NCI-H446 treated with DMSO at 0.1 percent for 48 hours (cell line): ENCODE measurements around the gene ZDHHC11B.
"Not testable (repeated sequence)": the region's sequence is repeated elsewhere in the genome, so short reads cannot be mapped to it uniquely, and the experiment has no call there.

Experiments used
- DNase-seq: peaks from one replicate; lab custom pipeline; 2025; lab: John Stamatoyannopoulos, UW

ZDHHC11B gene, protein sequence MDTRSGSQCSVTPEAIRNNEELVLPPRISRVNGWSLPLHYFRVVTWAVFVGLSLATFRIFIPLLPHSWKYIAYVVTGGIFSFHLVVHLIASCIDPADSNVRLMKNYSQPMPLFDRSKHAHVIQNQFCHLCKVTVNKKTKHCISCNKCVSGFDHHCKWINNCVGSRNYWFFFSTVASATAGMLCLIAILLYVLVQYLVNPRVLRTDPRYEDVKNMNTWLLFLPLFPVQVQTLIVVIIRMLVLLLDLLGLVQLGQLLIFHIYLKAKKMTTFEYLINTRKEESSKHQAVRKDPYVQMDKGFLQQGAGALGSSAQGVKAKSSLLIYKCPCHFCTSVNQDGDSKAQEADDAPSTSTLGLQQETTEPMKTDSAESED

DNA sequence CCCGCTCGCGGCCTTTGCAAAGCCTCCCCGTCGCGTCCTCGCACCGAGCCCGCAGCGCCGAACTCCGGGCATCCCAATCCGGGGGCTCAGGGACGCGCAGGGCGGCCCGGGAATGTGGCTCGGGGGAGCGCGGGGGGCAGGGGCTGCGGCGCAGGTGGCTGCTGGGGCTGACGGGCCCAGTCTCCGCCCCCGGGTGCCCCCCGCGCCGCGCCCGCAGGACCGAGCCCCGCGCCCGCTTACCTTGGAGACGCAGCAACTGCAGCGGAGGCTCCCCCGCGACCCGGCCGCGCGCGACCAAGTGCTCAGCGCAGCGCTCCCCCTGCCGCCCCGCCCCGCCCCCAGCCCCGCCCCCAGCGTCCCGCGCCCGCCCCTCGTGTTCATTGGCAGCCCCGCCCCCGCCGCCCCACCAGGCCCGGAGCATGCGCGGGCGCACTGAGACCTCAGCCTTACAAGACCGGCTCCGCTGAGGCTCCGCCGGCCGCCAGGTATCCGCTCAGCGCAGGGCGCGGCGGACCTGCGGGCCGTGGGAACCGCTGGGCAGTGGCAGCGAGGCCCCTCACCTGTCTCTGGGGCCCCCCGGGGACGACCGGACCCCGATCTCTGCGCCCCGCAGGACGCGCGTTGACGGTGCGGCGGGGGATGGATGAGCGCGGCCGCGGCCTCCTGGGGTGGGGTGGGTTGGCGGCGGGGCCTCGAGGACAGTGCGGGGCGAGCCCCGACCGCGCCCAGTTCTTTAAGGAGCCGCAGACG, at the start of gene ZDHHC11B:
Gene ZDHHC11B, minus strand, starts transcription at position 302 of the 750 bp plus-strand sequence. CDS start 17,810 bp downstream, outside the sequence.
- peak; percentile 19 for DNase-seq

DNA sequence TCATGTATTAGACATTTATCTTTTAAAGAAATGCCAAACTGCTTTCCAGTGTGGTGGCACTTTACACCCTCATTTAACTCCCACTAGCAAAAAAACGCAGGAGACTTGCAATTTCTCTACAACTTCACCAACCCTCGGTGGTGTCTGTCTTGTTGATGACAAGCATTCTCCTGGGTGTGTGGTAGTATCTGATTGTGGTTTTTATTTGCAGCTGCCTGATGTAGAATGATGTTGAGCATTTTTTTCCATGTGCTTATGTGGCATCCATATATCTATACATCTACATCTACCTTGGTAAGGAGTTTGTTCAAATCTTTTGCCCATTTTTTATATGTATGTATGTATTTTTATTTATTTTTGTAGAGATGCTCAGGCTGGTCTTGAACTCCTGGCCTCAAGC, 49.5 kb upstream of the ZDHHC11B start:
- not testable (repeated sequence) for DNase-seq

DNA sequence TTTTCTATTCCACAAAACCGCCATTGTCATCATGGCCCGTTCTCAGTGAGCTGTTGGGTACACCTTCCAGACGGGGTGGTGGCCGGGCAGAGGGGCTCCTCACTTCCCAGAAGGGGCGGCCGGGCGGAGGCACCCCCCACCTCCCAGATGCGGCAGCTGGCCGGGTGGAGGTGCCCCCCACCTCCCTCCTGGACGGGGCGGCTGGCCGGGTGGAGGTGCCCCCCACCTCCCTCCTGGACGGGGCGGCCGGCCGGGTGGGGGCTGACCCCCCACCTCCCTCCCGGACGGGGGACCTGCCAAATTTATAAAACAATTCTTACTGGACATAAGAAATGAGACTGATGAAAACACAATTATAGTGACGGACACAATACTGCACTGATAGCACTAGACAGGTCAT, 43.7 kb upstream of the ZDHHC11B start:
- not testable (repeated sequence) for DNase-seq

DNA sequence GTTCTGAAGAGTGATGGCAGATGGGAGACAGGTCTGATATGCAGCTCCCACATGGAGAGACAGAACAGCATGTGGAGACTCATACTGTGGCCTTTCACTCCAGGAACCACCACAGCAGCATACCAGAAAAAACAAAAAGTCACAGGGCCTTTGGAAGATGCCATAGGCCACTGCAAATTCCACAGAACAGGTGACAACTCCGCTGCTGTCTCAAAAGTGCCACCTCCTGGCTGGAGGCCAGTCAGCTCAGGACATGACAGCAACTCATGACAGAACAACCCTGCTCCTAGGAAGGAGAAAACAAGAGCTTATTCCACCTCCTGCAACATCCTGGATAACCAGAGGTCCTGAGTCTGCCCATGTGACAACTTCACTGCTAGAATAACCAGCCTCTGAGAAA, 41.0 kb upstream of the ZDHHC11B start:
- DNase-seq: not testable (repeated sequence)

DNA sequence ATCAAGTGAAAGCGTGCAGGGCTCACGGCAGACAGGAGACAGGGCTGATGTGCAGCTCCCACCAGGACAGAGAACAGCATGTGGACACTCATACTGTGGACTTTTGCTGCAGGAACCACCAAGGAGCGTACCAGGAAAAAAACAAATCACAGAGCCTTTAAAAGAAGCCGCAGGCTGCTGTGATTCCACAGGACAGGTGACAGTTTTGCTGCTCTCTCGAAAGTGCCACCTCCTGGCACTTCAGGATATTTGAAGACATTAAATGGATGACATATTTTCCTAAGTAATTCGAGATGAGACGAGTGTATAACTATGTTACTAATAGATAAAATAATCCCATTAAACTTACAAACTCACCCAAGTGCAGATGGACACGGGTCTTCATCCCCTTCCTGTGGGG, 37.0 kb upstream of the ZDHHC11B start:
- DNase-seq: no peak

DNA sequence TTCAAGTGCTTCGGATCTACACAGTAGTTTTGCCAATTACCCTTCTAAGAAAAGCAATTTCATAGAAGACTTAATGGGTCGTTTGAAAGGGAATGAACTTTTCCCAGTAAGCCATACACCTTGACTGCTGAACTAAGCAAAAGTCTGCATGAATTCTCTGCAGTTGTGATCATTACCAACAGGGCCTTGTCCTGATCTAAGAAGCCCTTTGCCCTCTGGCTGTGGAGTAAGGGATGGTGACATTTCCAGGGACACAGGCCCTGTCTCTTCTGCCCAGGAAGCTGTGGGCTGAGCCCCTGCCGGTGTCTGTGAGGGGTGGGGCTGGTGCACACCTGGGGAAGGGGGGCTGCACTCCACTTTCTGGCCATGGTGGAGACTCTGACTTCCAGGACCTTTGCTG, 35.7 kb upstream of the ZDHHC11B start:
- no peak for DNase-seq

DNA sequence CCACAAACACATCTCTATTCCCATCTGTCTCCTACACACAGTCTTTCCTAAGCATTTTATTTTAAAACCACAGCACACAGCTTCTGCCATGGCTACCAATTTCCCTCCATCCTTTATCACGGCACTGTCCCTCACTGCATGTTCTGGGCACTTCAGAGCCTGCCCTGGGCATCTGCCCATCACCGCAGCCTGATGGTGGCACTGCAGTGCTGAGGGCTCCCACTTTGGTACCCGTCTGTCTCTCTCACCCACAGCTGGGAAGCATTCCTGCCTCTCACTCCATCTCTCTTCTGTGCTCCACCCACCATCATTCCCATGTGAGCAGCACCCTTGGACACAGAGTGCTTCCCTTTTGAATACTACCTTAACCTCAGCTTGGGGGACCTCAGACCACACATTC, 34.5 kb upstream of the ZDHHC11B start:
- DNase-seq: no peak

DNA sequence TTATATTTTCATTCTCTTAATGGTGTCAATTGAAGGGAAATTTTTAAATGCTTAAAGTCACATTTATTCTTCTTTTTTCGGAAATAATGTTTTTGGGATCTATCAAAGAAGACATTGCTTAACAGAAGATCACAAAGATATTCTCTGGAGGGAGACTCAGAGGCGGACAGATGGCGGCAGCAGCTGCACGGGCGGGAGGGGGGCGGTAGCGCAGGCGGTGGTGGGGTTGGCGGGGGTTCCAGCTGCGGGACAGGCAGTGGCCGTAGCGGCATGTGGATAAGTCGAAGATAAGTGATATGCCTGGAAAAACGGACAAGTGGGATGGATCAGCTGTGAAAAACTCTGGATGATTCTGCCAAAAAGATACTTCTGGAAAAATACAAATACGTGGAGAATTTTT, 31.6 kb upstream of the ZDHHC11B start:
- DNase-seq: no peak

DNA sequence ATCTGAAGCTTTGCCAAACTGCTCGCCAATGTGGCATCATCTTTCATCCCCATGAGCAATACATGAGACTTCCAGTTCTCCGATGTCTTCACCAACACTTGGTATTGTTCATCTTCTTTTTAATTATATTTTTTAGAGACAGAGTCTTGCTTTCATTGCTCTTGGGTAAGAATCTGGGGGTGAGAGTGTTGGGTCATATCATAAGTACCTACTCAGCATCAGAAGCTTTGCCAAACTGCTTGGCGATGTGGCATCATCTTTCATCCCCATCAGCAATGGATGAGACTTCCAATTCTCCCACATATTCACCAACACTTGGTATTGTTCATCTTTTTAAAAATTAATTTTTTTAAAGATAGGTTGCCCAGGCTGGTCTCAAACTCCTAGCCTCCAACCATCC, 30.9 kb upstream of the ZDHHC11B start:
- DNase-seq: no peak

DNA sequence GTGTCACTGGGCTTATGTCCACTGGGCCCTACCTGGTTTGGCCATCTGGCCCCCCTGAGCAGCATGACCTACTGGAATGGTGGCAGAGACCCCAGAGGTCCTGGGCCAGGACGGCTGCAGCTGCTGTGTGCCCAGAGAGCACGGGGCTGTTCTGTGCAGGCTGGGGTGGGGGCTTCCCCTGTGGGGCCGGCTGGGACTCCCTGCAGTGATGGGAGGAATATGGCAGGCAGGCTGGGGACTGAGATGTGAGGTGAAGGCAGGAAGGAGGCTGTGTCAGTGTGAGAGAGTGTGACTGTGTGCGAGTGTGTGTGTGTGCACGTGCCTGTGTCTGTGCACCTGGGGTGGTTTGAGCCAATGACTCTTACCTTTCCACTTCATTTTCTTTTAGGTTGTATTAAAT, 29.0 kb upstream of the ZDHHC11B start:
- DNase-seq: not testable (repeated sequence)

DNA sequence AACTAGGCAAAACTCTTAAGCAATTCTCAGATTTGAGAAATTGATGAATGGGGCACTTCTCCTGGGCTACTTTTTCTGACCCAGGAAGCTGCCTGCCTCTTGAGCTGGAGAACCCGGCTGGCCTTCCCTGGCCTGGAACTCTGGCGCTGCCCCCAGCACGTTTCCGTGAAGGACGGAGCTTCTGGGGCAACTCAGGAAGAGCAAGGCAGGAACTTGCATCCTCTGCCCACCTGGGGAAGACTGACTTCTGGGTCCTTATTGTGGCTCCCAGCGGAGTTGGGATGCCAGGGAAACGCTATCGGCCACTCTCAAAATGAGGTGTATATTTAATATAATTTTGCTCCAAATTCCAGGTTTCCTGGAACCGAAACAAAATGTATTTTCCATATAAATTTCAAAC, 26.9 kb upstream of the ZDHHC11B start:
- not testable (repeated sequence) for DNase-seq

DNA sequence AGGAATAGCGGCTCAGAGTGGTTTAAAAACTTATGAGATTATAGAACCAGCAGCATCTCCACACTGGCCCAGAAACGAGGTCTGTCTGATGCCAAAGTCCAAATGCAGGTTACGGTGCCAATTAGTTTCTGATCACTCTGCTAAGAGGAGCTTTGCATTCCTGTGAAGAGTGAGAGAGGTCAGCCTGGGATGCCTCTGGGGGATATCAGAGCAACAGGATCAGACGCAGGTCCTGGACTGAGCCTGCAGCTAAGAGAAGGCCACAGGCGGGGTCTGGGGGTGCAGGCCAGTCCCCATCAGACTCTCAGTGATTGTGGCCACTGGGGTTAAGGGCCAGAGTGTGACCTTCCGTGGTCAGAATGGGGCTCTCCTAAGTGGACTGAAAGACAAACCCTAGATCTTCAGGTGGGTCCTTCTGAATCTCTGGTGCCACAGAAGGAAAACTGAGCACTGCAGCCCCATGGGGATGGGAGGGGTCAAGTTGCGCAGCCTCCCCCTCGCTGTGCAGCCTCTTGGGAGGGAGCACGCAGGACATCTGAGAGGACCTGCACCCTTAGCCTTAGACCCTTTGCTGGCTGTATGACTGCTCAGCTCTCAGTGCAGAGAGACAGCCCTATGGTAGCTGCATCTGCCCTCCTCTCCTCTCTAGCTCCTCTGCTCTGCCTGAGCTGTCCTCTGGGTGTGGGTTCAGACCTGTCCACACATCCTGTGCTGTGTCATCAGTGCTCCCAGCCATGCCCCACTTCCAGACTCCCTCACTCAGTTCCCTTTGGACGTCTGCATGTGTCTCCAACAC, 23.4 kb upstream of the ZDHHC11B start:
- not testable (repeated sequence) for DNase-seq

DNA sequence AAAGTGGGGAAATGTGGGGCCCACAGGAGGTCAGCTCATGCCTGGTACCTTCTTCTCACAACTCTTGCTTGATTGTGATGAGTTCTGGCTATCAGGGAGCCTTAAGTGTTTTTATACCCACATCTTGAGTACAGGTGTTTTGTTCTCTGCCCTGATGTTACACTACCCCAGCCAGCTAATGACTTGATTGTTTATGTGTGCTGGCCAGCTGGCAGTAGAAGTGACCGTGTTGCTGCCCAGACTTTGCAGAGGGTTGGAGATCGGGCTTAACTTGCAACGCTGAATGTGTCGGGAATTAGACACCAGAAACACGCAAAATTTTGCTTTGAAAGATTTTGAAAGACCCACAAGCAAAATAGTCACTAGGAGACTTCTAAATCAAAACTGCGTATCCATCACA, 16.9 kb upstream of the ZDHHC11B start:
- no peak for DNase-seq

DNA sequence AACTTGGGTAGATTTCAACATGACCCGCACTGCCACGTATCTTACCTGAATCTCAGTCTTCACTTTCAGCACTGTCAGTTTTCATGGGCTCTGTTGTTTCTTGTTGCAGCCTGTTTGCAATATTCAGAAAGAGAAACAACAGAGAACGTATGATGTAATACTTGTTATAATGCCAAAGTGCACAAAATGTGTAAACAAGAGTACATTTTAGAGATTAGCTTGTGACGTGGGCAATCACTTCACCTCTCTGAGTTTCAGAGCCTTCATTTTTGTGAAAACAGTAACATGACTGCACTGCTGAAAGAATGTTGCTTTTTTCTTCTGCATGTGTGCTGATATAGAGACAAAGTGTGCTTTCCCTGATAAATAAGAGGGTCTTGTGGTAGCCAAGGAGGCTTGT, 16.5 kb upstream of the ZDHHC11B start:
- not testable (repeated sequence) for DNase-seq

DNA sequence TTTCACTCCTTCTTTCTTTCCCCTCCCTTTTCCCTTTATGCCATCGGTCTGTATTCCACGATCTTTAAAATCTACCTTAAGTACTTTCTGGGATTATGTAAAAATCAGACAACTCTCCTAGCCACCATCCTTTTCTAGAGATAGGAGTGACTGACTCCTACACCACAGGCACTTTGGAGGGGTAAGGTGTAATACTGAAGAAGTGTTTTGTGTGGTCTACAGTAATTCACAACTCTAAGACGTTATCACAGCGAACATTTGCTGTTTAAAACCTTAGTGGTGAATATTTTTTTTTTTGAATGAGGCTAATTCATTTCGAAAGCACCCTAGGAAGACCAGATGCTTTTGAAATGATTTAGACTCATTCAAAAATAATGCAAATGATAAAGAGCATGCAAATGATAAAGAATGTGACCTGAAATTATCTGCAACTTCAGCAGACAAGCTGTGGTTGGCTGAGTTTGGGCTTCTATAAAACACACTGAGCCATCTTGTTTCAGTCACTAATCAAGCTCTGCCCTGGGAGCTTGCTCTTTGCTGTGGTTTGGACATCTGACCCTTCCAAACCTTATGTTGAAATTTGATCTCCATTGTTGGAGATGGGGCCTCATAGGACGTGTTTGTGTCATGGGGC, 14.1 kb upstream of the ZDHHC11B start:
- not testable (repeated sequence) for DNase-seq

DNA sequence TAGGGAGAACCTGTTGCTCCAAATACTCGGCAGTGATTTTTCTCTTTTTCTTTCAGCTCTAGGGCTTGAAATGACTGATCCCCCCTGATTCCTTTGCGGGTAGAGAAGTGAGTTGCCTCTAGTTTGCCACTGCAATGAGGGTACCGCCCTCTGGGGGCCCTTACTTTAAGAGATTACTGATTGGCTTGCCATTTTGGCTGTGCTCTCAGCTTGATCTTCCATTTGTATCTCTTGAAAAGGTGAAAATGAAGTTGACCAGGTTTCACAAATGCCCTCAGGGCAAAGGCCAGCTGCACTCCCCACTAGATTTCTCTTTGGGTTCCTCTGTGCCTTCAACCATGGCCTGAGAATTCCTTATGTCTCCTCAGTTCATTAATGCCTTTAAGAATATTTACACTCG, 13.5 kb upstream of the ZDHHC11B start:
- DNase-seq: not testable (repeated sequence)

DNA sequence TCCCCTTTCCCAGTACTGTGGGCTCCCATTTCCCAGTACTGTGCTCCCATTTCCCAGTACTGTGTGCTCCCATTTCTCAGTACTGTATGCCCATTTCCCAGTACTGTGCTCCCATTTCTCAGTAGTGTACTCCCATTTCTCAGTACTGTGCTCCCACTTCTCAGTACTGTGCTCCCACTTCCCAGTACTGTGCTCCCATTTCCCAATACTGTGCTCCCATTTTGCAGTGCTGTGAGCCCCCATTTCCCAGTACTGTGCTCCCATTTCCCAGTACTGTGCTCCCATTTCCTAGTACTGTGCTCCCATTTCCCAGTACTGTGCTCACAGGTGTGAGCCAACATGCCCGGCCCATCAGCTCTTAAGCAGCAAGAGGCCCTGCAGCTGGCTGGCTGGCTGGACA, 11.3 kb upstream of the ZDHHC11B start:
- DNase-seq: not testable (repeated sequence)

DNA sequence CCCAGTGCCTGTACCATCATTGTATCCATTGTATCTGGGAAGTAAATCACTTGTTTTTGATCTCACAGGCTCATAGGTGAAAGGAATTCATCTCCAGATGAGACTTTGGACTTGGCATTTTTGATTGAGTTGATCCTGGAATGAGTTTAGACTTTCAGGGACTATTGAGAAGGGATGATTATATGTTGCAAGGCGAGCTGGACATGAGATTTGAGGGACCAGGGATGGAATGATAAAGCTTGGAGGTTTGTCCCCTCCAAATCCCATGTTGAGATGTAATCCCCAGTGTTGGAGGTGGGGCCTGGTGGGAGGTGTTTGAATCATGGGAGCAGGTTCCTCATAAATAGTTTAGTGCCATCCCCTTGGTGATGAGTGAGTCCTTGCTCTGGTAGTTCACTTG, 10.4 kb upstream of the ZDHHC11B start:
- not testable (repeated sequence) for DNase-seq

DNA sequence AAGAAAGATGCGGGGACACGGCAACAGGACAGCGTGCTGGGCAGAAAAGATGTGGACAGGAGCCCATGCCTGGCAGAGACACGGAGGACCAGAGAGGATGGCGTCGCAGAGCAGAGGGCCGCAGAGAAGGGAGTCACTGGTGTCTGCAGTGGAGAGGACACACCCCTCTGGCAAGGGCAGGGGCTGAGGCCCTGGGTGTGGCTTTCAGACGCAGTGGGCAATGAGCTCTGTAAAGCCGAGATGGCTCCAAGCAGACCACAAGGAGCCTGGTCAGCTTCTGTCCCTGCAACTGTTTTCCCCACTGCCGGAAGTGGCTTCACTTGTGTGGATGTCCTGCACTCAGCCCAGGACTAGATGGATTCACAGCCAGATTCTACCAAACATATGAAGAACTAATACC, 4.2 kb upstream of the ZDHHC11B start:
- not testable (repeated sequence) for DNase-seq

DNA sequence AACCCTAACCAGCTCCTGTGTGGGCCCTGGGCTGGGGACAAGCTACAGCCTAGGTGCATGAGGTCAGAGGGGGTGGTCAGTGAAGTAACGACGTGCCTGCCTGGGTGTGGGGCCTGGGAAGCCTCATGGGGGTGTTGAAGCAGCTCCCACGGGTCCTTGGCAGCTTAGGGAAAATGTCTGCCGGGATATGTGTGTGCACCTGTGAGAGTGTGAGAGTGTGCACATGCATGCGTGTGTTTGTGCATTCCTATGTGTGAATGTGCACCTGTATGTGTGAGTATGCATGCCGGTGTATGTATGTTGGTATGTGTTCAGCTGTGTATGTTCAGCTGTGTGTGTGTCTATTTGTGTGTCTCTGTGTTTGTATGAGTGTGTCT, 3.3 kb upstream of the ZDHHC11B start:
- not testable (repeated sequence) for DNase-seq

DNA sequence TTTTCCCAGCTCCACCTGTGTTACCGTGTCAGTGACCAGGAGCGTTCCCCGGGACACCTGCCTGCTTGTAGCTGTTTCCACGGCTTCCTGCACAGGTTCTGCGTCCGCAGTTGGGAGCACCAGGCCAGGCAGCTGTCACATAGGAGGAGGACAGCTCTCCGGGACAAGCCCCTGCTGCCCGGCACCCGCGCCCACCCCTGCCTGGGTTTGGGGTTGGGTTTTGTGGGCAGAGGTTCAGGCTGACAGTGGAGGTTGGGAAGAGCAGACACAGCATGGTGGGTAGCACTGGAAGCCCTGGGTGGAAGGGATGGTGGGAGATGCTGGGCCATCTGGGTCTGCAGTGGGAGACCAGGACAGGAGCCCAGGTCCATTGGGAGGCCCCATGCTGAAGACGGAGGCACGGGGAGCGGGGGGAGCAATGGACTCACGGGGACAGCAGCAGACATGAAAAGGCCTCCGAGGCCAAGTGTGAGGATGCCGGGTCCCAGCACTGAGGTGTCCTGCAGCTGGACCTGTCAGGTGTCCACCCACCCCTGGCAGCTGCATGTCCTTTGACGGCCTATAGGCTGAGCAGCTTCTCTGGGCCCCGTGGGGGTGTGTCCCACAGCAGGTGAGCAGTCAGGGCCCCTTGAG, 2.8 kb upstream of the ZDHHC11B start:
- not testable (repeated sequence) for DNase-seq
